DND-41 (cell line): ENCODE data around the gene VWF.

ENCODE experiments used
- ATAC-seq: fragments of 200-7000 bp; cut with Tn5 transposase; 3 replicates; pipeline ENCODE4 v1.9.1; 2021; ENCODE audit warnings: low read depth; ENCODE audit not compliant: insufficient read depth
- DNase-seq: peaks from one replicate; pipeline ENCODE4 v3.0.0-alpha.2; 2020
- H2AFZ ChIP-seq: 2 replicates; pipeline ENCODE4 v1.6.0; 2012; ENCODE audit warnings: low read depth, low read length
- H3K27ac ChIP-seq: 2 replicates; pipeline ENCODE4 v1.5.1; 2012; ENCODE audit warnings: low read length, inconsistent platforms
- H3K27me3 ChIP-seq: fragments of 200-600 bp; sonication (generic); 2 replicates; pipeline ENCODE4 v1.6.0; 2012; ENCODE audit warnings: low read length, mild to moderate bottlenecking, inconsistent platforms; ENCODE audit not compliant: insufficient read depth, poor library complexity
- H3K36me3 ChIP-seq: 2 replicates; pipeline ENCODE4 v1.5.1; 2012; ENCODE audit warnings: low read length, inconsistent platforms; ENCODE audit not compliant: insufficient read depth
- H3K4me1 ChIP-seq: 2 replicates; pipeline ENCODE4 v1.5.1; 2012; ENCODE audit warnings: mild to moderate bottlenecking, low read length; ENCODE audit not compliant: insufficient read depth
- H3K4me2 ChIP-seq: 2 replicates; pipeline ENCODE4 v1.6.0; 2012; ENCODE audit warnings: mild to moderate bottlenecking, moderate library complexity, low read length, inconsistent platforms; ENCODE audit not compliant: insufficient read depth
- H3K4me3 ChIP-seq, 2 experiments: fragments of 200-600 bp in 1 of 2; shearing (Covaris generic) in 1 of 2; 2 replicates each; pipeline ENCODE4 v1.5.1; 2012 to 2016; ENCODE audit warnings: inconsistent platforms in 2 of 2, low read length in 2 of 2, mild to moderate bottlenecking in 2 of 2, low read depth in 1 of 2, moderate library complexity in 1 of 2
- H3K79me2 ChIP-seq: 2 replicates; pipeline ENCODE4 v1.6.0; 2012; ENCODE audit warnings: low read length, inconsistent platforms; ENCODE audit not compliant: insufficient read depth
- H3K9ac ChIP-seq: 2 replicates; pipeline ENCODE4 v1.6.0; 2012; ENCODE audit warnings: low read depth, mild to moderate bottlenecking, inconsistent platforms, low read length, moderate library complexity
- H3K9me3 ChIP-seq: 2 replicates; pipeline ENCODE4 v1.5.1; 2012; ENCODE audit warnings: low read length, moderate library complexity, mild to moderate bottlenecking, inconsistent platforms; ENCODE audit not compliant: insufficient read depth, severe bottlenecking
- H4K20me1 ChIP-seq: 2 replicates; pipeline ENCODE4 v1.6.0; 2012; ENCODE audit warnings: low read length; ENCODE audit not compliant: insufficient read depth
- EZH2 ChIP-seq: IDR thresholded peaks from 3 replicates; pipeline ENCODE4 v1.6.1; 2012; ENCODE audit warnings: borderline replicate concordance, low read depth, mild to moderate bottlenecking, moderate library complexity, low read length, inconsistent platforms; ENCODE audit not compliant: severe bottlenecking
- TF ChIP-seq, protein P1 (sequence below): IDR thresholded peaks from 2 replicates; pipeline ENCODE4 v1.5.1; 2012; ENCODE audit warnings: borderline replicate concordance, low read length, moderate library complexity, mild to moderate bottlenecking; ENCODE audit not compliant: poor library complexity, severe bottlenecking; ENCODE audit errors: extremely low read depth

The VWF gene

DNA sequence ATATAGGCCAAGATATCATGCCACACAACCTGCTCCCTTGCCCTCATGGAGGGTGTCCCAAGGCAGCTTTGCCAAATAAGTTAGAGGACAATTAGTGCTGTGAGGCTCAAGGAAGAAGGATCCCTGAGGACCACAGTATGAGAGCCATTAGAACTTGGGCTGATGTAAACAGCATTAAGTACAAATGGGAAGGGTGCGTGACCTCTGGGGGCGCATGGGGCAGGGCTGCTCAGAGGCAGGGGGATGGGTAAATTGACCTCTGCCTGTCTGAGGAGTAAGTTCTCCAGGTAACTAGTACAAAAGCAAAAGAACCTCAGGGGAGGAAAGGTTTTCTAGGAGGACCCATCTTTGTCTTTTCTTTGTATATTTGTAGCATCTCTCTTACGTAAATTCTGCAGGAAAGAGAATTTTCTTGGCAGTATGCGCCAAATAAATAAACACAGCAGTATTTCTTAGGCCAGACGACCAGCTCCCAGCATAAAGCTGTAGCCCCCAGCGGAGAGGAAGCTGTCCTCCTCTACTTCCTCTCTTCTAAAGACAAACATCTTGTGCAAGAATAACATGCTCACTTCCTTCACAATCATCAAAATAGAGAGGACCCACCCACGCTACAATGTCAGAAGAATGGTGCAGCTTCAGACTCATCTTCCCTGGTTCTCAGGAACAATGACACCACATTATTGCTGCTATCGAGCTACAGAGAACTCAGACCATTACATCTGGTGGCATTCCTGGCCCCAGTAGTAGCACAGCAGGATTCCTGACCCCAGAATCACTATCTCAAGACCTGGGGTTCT is 16.4 kb upstream of the VWF start:
- no peak overlapping the region for H2AFZ ChIP-seq
- H4K20me1 ChIP-seq, result no peaks in the 10 kb centered on the region
- H3K79me2 ChIP-seq, result no peaks in the 10 kb centered on the region
- TF ChIP-seq, protein P1, sequence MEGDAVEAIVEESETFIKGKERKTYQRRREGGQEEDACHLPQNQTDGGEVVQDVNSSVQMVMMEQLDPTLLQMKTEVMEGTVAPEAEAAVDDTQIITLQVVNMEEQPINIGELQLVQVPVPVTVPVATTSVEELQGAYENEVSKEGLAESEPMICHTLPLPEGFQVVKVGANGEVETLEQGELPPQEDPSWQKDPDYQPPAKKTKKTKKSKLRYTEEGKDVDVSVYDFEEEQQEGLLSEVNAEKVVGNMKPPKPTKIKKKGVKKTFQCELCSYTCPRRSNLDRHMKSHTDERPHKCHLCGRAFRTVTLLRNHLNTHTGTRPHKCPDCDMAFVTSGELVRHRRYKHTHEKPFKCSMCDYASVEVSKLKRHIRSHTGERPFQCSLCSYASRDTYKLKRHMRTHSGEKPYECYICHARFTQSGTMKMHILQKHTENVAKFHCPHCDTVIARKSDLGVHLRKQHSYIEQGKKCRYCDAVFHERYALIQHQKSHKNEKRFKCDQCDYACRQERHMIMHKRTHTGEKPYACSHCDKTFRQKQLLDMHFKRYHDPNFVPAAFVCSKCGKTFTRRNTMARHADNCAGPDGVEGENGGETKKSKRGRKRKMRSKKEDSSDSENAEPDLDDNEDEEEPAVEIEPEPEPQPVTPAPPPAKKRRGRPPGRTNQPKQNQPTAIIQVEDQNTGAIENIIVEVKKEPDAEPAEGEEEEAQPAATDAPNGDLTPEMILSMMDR, result no peak
- TF ChIP-seq EZH2, result no peak
- no peak overlapping the region for H3K9ac ChIP-seq
- no peaks in the 10 kb centered on the region for H3K36me3 ChIP-seq
- no peak overlapping the region for H3K4me3 ChIP-seq
- no peaks in the 10 kb centered on the region for H3K4me1 ChIP-seq
- no peaks in the 10 kb centered on the region for H3K9me3 ChIP-seq
- ATAC-seq, result no peak
- H3K27me3 ChIP-seq, result no peaks in the 10 kb centered on the region
- DNase-seq, result no peak
- H3K27ac ChIP-seq, result no peak overlapping the region
- no peak overlapping the region for H3K4me2 ChIP-seq

DNA sequence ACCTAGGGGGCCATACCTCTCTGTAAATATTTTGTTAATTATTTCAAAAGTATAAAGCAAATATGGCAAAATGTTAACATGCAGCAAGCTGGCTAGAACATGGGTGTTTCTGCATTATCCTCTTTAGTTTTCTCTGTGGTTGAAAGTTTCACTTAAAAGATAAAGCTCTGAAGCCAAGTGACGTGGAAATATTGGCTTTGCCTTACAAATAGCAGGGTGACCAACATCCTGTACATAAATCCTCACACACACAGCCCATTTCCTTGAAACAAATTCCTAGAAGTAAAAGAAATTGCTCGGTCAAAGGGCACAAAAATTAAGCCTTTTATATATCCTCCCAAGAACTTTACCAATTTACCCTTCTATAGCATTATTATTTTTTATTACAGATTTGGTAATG is 10.6 kb upstream of the VWF start:
- no peaks in the 10 kb centered on the region for H4K20me1 ChIP-seq
- H3K79me2 ChIP-seq, result no peaks in the 10 kb centered on the region
- no peak overlapping the region for H3K27ac ChIP-seq
- H3K4me1 ChIP-seq, result no peaks in the 10 kb centered on the region
- no peak for ATAC-seq
- no peak overlapping the region for H3K9ac ChIP-seq
- H3K4me3 ChIP-seq, result no peak overlapping the region
- no peaks in the 10 kb centered on the region for H3K27me3 ChIP-seq
- H3K9me3 ChIP-seq, result no peaks in the 10 kb centered on the region
- no peak overlapping the region for H3K4me2 ChIP-seq
- H2AFZ ChIP-seq, result no peak overlapping the region
- H3K36me3 ChIP-seq, result no peaks in the 10 kb centered on the region
- no peak for TF ChIP-seq EZH2
- TF ChIP-seq, protein P1, result no peak
- no peak for DNase-seq

DNA sequence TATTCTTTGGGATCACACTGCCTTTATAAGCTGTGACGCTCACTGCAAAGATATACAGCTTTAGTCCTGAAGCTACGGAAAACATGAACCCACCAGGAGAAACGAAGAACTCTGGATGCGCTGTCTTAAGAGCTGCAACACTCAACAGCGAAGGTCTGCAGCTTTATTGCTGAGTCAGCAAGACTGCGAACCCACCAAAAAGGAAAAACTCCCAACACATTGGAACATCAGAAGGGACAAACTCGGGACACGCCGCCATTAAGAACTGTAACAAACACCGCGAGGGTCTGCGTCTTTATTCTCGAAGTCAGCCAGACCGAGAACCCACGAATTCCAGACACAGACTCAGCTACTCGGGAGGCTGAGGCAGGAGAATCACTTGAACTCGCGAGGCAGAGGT is 9.2 kb upstream of the VWF start:
- Histone ChIP-seq H3K27me3 (no peaks in the 10 kb centered on the region), H4K20me1 (no peaks in the 10 kb centered on the region), H3K4me3 (no peak overlapping the region), H3K36me3 (no peaks in the 10 kb centered on the region), H3K9ac (no peak overlapping the region), H2AFZ (no peak overlapping the region), H3K4me1 (no peaks in the 10 kb centered on the region), H3K4me2 (no peak overlapping the region), H3K27ac (no peak overlapping the region), H3K79me2 (no peaks in the 10 kb centered on the region), H3K9me3 (no peaks in the 10 kb centered on the region)
- DNase-seq, result no peak
- TF ChIP-seq, protein P1, result no peak
- no peak for TF ChIP-seq EZH2
- no peak for ATAC-seq

DNA sequence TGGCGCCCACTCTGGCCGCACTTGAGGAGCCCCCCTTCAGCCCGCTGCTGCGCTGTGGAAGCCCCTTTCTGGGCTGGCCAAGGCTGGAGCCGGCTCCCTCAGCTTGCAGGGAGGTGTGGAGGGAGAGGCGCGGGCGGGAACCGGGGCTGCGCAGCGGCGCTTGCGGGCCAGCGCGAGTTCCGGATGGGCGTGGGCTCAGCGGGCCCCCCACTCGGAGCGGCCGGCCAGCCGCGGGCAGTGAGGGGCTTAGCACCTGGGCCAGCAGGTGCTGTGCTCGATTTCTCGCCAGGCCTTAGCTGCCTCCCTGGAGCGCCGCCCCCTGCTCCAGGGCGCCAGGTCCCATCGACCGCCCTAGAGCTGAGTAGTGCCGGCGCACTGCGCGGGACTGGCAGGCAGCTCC is 8.0 kb upstream of the VWF start:
- no peak overlapping the region for H3K4me3 ChIP-seq
- H4K20me1 ChIP-seq, result no peaks in the 10 kb centered on the region
- DNase-seq (no peak), ATAC-seq (no peak)
- no peaks in the 10 kb centered on the region for H3K4me1 ChIP-seq
- no peak overlapping the region for H3K9ac ChIP-seq
- H3K4me2 ChIP-seq, result no peak overlapping the region
- no peaks in the 10 kb centered on the region for H3K27me3 ChIP-seq
- TF ChIP-seq, protein P1, result no peak
- TF ChIP-seq EZH2, result no peak
- no peak overlapping the region for H3K27ac ChIP-seq
- H3K36me3 ChIP-seq, result no peaks in the 10 kb centered on the region
- H2AFZ ChIP-seq, result no peak overlapping the region
- H3K79me2 ChIP-seq, result no peaks in the 10 kb centered on the region
- no peaks in the 10 kb centered on the region for H3K9me3 ChIP-seq
